Neural cell (in vitro differentiated cells): ENCODE measurements around the gene NAA38. TPM values are rescaled to one million over a fixed set of nuclear protein-coding genes. Genes with fewer than 3 reads are reported as not detected.

Source experiments
- H2AFZ ChIP-seq: fragments of 200-600, 300-800 bp; sonication (generic), shearing (Covaris generic); 2 replicates; pipeline ENCODE4 v1.6.0; 2014; ENCODE audit warnings: low read depth, mild to moderate bottlenecking, antibody characterized with exemption, low read length, moderate library complexity
- H3F3A ChIP-seq: fragments of 200-600 bp; shearing (Covaris generic); 2 replicates; pipeline ENCODE4 v1.6.1; 2016; ENCODE audit warnings: mild to moderate bottlenecking, moderate library complexity, mixed read lengths, antibody characterized with exemption, low read length; ENCODE audit not compliant: insufficient read depth, poor library complexity, severe bottlenecking
- H3K27ac ChIP-seq: fragments of 200-600, 300-800 bp; sonication (generic), shearing (Covaris generic); 2 replicates; pipeline ENCODE4 v1.5.1; 2014; ENCODE audit warnings: mild to moderate bottlenecking, low read length, moderate library complexity
- H3K27me3 ChIP-seq: fragments of 300-800, 200-600 bp; sonication (generic), shearing (Covaris generic); 2 replicates; pipeline ENCODE4 v1.6.0; 2014; ENCODE audit warnings: mild to moderate bottlenecking, low read depth, low read length, moderate library complexity; ENCODE audit not compliant: insufficient read depth
- H3K36me3 ChIP-seq: fragments of 300-800, 200-600 bp; sonication (generic), shearing (Covaris generic); 2 replicates; pipeline ENCODE4 v1.5.1; 2014; ENCODE audit warnings: mild to moderate bottlenecking, antibody characterized with exemption, low read length, moderate library complexity; ENCODE audit not compliant: insufficient read depth
- H3K4me2 ChIP-seq: fragments of 300-800, 200-600 bp; sonication (generic), shearing (Covaris generic); 2 replicates; pipeline ENCODE4 v1.6.0; 2014; ENCODE audit warnings: mild to moderate bottlenecking, low read length
- H3K4me3 ChIP-seq: fragments of 300-800, 200-600 bp; sonication (generic), shearing (Covaris generic); 2 replicates; pipeline ENCODE4 v1.5.1; 2014; ENCODE audit warnings: mild to moderate bottlenecking, low read length, moderate library complexity
- H3K79me2 ChIP-seq: fragments of 200-600 bp; shearing (Covaris generic); replicated peaks from 2 replicates; pipeline ENCODE4 v1.6.0; 2014; ENCODE audit warnings: mild to moderate bottlenecking, low read length, moderate library complexity; ENCODE audit not compliant: insufficient read depth
- H3K9ac ChIP-seq: fragments of 300-800, 200-600 bp; sonication (generic), shearing (Covaris generic); 2 replicates; pipeline ENCODE4 v1.6.1; 2016; ENCODE audit warnings: mild to moderate bottlenecking, low read length, mixed read lengths
- H3K9me2 ChIP-seq: fragments of 200-600 bp; shearing (Covaris generic); 2 replicates; pipeline ENCODE4 v1.6.1; 2016; ENCODE audit warnings: mild to moderate bottlenecking, low read length, mixed read lengths; ENCODE audit not compliant: insufficient read depth
- H3K9me3 ChIP-seq: fragments of 200-600, 300-800 bp; sonication (generic), shearing (Covaris generic); 2 replicates; pipeline ENCODE4 v1.6.1; 2016; ENCODE audit warnings: mild to moderate bottlenecking, mixed run types, low read length, moderate library complexity, mixed read lengths
- H4K20me1 ChIP-seq: fragments of 200-600 bp; shearing (Covaris generic); 2 replicates; pipeline ENCODE4 v1.6.1; 2016; ENCODE audit warnings: mild to moderate bottlenecking, mixed run types; ENCODE audit not compliant: insufficient read depth
- EP300 ChIP-seq: fragments of 450-650 bp; conservative IDR thresholded peaks from 2 replicates; pipeline ENCODE4 v1.6.1; 2014; ENCODE audit warnings: antibody characterized with exemption, mild to moderate bottlenecking, moderate library complexity; ENCODE audit not compliant: poor library complexity, severe bottlenecking
- EZH2 ChIP-seq: fragments of 200-600, 300-800 bp; shearing (Covaris generic), sonication (generic); IDR thresholded peaks from 2 replicates; pipeline ENCODE4 v1.6.1; 2014; ENCODE audit warnings: antibody characterized with exemption, low read length, borderline replicate concordance, mild to moderate bottlenecking; ENCODE audit not compliant: insufficient read depth, poor library complexity, severe bottlenecking
- MXI1 ChIP-seq: fragments of 450-650 bp; conservative IDR thresholded peaks from 2 replicates; pipeline ENCODE4 v1.6.1; 2014; ENCODE audit warnings: antibody characterized with exemption, mild to moderate bottlenecking; ENCODE audit not compliant: poor library complexity, severe bottlenecking
- POLR2AphosphoS5 ChIP-seq: IDR thresholded peaks from 2 replicates; pipeline ENCODE4 v1.6.1; 2012
- RAD21 ChIP-seq: fragments of 450-650 bp; conservative IDR thresholded peaks from 2 replicates; pipeline ENCODE4 v1.6.1; 2014; ENCODE audit warnings: antibody characterized with exemption, mild to moderate bottlenecking, moderate library complexity
- SMC3 ChIP-seq: fragments of 450-650 bp; conservative IDR thresholded peaks from 2 replicates; pipeline ENCODE4 v1.6.1; 2014; ENCODE audit warnings: antibody characterized with exemption, mild to moderate bottlenecking, moderate library complexity; ENCODE audit not compliant: poor library complexity
- TAF1 ChIP-seq: IDR thresholded peaks from 2 replicates; pipeline ENCODE4 v1.6.1; 2012; ENCODE audit warnings: low read depth
- polyA plus RNA-seq: library from polyadenylated mRNA; depleted of rRNA; stranded (reverse); fragments of >200 nt; gene quantifications from 2 replicates; pipeline ENCODE4 v1.2.3, GENCODE V29; 2014
- TF ChIP-seq, protein P1 (sequence below): IDR thresholded peaks from 2 replicates; pipeline ENCODE4 v1.6.1; 2012; ENCODE audit warnings: borderline replicate concordance
- TF ChIP-seq, protein P2 (sequence below): fragments of 450-650 bp; IDR thresholded peaks from 2 replicates; pipeline ENCODE4 v1.5.1; 2014; ENCODE audit warnings: antibody characterized with exemption, mild to moderate bottlenecking, moderate library complexity; ENCODE audit not compliant: poor library complexity, severe bottlenecking

The NAA38 gene
- polyA plus RNA-seq, 1 donor from 2014 or later: 110 TPM

DNA sequence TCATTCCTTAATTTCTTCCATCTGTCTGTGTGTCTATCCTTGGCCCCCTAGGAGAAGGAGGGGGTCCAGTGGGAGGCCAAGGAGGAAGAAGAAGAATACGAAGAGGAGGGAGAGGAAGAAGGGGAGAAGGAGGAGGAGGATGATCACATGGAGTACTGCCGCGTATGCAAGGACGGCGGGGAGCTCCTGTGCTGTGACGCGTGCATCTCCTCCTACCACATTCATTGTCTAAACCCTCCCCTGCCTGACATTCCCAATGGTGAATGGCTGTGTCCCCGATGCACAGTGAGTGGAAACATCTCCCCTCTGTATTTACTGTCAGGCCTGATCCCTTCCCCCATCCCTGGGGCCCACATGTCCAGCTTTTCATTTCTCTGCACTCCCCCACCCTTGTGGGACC is 37.5 kb upstream of the NAA38 start:
- H2AFZ ChIP-seq: no peak overlapping the region
- peaks cover 7% of the 10 kb centered on the region for H3K36me3 ChIP-seq
- peaks cover 18% of the 10 kb centered on the region for H3K79me2 ChIP-seq
- H4K20me1 ChIP-seq: no peaks in the 10 kb centered on the region
- no peaks in the 10 kb centered on the region for H3F3A ChIP-seq
- no peaks in the 10 kb centered on the region for H3K9me3 ChIP-seq
- H3K27me3 ChIP-seq: no peaks in the 10 kb centered on the region
- no peaks in the 10 kb centered on the region for H3K9me2 ChIP-seq
- H3K4me3 ChIP-seq: no peak overlapping the region
- H3K27ac ChIP-seq: no peak overlapping the region
- H3K9ac ChIP-seq: no peak overlapping the region
- H3K4me2 ChIP-seq: no peak overlapping the region
- TF ChIP-seq SMC3 (no peak), EP300 (no peak), EZH2 (no peak), TAF1 (no peak), MXI1 (no peak), RAD21 (no peak), POLR2AphosphoS5 (no peak)
- TF ChIP-seq, protein P1, sequence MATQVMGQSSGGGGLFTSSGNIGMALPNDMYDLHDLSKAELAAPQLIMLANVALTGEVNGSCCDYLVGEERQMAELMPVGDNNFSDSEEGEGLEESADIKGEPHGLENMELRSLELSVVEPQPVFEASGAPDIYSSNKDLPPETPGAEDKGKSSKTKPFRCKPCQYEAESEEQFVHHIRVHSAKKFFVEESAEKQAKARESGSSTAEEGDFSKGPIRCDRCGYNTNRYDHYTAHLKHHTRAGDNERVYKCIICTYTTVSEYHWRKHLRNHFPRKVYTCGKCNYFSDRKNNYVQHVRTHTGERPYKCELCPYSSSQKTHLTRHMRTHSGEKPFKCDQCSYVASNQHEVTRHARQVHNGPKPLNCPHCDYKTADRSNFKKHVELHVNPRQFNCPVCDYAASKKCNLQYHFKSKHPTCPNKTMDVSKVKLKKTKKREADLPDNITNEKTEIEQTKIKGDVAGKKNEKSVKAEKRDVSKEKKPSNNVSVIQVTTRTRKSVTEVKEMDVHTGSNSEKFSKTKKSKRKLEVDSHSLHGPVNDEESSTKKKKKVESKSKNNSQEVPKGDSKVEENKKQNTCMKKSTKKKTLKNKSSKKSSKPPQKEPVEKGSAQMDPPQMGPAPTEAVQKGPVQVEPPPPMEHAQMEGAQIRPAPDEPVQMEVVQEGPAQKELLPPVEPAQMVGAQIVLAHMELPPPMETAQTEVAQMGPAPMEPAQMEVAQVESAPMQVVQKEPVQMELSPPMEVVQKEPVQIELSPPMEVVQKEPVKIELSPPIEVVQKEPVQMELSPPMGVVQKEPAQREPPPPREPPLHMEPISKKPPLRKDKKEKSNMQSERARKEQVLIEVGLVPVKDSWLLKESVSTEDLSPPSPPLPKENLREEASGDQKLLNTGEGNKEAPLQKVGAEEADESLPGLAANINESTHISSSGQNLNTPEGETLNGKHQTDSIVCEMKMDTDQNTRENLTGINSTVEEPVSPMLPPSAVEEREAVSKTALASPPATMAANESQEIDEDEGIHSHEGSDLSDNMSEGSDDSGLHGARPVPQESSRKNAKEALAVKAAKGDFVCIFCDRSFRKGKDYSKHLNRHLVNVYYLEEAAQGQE: no peak
- TF ChIP-seq, protein P2, sequence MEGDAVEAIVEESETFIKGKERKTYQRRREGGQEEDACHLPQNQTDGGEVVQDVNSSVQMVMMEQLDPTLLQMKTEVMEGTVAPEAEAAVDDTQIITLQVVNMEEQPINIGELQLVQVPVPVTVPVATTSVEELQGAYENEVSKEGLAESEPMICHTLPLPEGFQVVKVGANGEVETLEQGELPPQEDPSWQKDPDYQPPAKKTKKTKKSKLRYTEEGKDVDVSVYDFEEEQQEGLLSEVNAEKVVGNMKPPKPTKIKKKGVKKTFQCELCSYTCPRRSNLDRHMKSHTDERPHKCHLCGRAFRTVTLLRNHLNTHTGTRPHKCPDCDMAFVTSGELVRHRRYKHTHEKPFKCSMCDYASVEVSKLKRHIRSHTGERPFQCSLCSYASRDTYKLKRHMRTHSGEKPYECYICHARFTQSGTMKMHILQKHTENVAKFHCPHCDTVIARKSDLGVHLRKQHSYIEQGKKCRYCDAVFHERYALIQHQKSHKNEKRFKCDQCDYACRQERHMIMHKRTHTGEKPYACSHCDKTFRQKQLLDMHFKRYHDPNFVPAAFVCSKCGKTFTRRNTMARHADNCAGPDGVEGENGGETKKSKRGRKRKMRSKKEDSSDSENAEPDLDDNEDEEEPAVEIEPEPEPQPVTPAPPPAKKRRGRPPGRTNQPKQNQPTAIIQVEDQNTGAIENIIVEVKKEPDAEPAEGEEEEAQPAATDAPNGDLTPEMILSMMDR: no peak

DNA sequence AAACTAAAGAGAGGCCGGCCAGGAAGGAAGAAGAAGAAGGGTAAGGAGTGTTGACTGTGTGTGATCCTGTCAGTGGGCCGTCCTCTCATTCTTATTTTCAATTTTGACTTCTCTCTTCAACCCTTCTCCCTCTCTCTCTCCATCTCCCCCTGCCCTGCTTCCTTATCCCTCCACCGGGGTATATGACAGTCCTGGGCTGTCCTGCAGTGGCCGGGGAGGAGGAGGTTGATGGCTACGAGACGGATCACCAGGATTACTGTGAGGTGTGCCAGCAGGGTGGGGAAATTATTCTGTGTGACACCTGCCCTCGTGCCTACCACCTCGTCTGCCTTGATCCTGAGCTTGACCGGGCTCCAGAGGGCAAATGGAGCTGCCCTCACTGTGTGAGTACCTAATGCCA is 36.9 kb upstream of the NAA38 start:
- H2AFZ ChIP-seq: no peak overlapping the region
- H3K36me3 ChIP-seq: peaks cover 4% of the 10 kb centered on the region
- H3K4me3 ChIP-seq: no peak overlapping the region
- no peaks in the 10 kb centered on the region for H3K27me3 ChIP-seq
- H3F3A ChIP-seq: no peaks in the 10 kb centered on the region
- no peaks in the 10 kb centered on the region for H3K9me2 ChIP-seq
- no peaks in the 10 kb centered on the region for H4K20me1 ChIP-seq
- no peaks in the 10 kb centered on the region for H3K9me3 ChIP-seq
- TF ChIP-seq EP300 (no peak), TAF1 (no peak), SMC3 (no peak), MXI1 (no peak), EZH2 (no peak), RAD21 (no peak), POLR2AphosphoS5 (no peak)
- TF ChIP-seq, protein P1: no peak
- TF ChIP-seq, protein P2: no peak
- no peak overlapping the region for H3K27ac ChIP-seq
- no peak overlapping the region for H3K4me2 ChIP-seq
- H3K79me2 ChIP-seq: peaks cover 25% of the 10 kb centered on the region
- H3K9ac ChIP-seq: no peak overlapping the region
